Measurements from ENCODE around the gene MTARC2. TPM values are rescaled to one million over a fixed set of nuclear protein-coding genes. Genes with fewer than 3 reads are reported as not detected.

Gene MTARC2
- total and polyA plus RNA-seq, 3 experiments from 2014 or later: not detected

GRCh38 chr1:220783453-220783852 is 35.3 kb downstream of the MTARC2 start:
- Mint-ChIP-seq H3K36me3 (no peaks in the 10 kb centered on the region), H3K27ac (no peak overlapping the region), H3K9me3 (no peaks in the 10 kb centered on the region), H3K27me3 (peaks cover 19 to 40% of the 10 kb centered on the region in 2 donors), H3K4me3 (no peak overlapping the region), H3K4me1 (no peaks in the 10 kb centered on the region)
- no peak overlapping the region for H3K27ac ChIP-seq (ENCODE audit: low read depth, low read length)
- ChIA-PET POLR2A (no interaction called here), CTCF (no interaction called here)
- H3K36me3 ChIP-seq (ENCODE audit: insufficient read depth, low read length): no peaks in the 10 kb centered on the region
- DNase-seq: no peak
- H3K9me3 ChIP-seq (ENCODE audit: low read length): no peaks in the 10 kb centered on the region
- no peak overlapping the region for H3K4me3 ChIP-seq (ENCODE audit: low read length)
- H3K4me1 ChIP-seq (ENCODE audit: insufficient read depth, low read length): no peaks in the 10 kb centered on the region
- no peaks in the 10 kb centered on the region for H3K27me3 ChIP-seq (ENCODE audit: insufficient read depth, low read length, poor library complexity, severe bottlenecking)

- Mint-ChIP-seq H3K36me3 (no peaks in the 10 kb centered on the region), H3K27me3 (peaks cover 21 to 47% of the 10 kb centered on the region in 2 donors), H3K4me3 (no peak overlapping the region), H3K4me1 (no peaks in the 10 kb centered on the region), H3K9me3 (peaks cover 0 to 4% (median 0%) of the 10 kb centered on the region in 5 donors), H3K27ac (no peak overlapping the region)
- H3K4me3 ChIP-seq (ENCODE audit: low read length): no peak overlapping the region
- no peak overlapping the region for H3K27ac ChIP-seq (ENCODE audit: low read depth, low read length)
- no peaks in the 10 kb centered on the region for H3K9me3 ChIP-seq (ENCODE audit: low read length)
- DNase-seq: no peak
- H3K27me3 ChIP-seq (ENCODE audit: insufficient read depth, low read length, poor library complexity, severe bottlenecking): no peaks in the 10 kb centered on the region
- no peaks in the 10 kb centered on the region for H3K4me1 ChIP-seq (ENCODE audit: insufficient read depth, low read length)
- ChIA-PET POLR2A (no interaction called here), CTCF (no interaction called here)
- no peaks in the 10 kb centered on the region for H3K36me3 ChIP-seq (ENCODE audit: insufficient read depth, low read length)
Observed at GRCh38 chr1:220784751-220785150, 36.6 kb downstream of the MTARC2 start.

- POLR2A ChIA-PET: no interaction called here
- no peaks in the 10 kb centered on the region for H3K9me3 ChIP-seq (ENCODE audit: low read length)
- peak overlapping the region in 1 of 7 donors; percentile 37 for H3K4me3 Mint-ChIP-seq
Observed at GRCh38 chr1:220785166-220786056, 37.3 kb downstream of the MTARC2 start.

GRCh38 chr1:220786057-220786336 is 37.9 kb downstream of the MTARC2 start:
- Mint-ChIP-seq H3K36me3 (no peaks in the 10 kb centered on the region), H3K27ac (no peak overlapping the region), H3K4me3 (no peak overlapping the region), H3K27me3 (peaks cover 21 to 53% of the 10 kb centered on the region in 2 donors), H3K9me3 (peaks cover 0 to 4% (median 0%) of the 10 kb centered on the region in 5 donors), H3K4me1 (no peaks in the 10 kb centered on the region)
- Histone ChIP-seq H3K4me1 (ENCODE audit: insufficient read depth, low read length) (no peaks in the 10 kb centered on the region), H3K4me3 (ENCODE audit: low read length) (no peak overlapping the region), H3K27me3 (ENCODE audit: insufficient read depth, low read length, poor library complexity, severe bottlenecking) (no peaks in the 10 kb centered on the region), H3K36me3 (ENCODE audit: insufficient read depth, low read length) (no peaks in the 10 kb centered on the region), H3K9me3 (ENCODE audit: low read length) (no peaks in the 10 kb centered on the region), H3K27ac (ENCODE audit: low read depth, low read length) (no peak overlapping the region)
- CTCF ChIA-PET: no interaction called here
- POLR2A ChIA-PET: no interaction called here
- no peak for DNase-seq

More at GRCh38 chr1:220785166-220786056, 37.3 kb downstream of the MTARC2 start:
- DNase-seq: no peak
- H3K9me3 Mint-ChIP-seq: peaks cover 0 to 4% (median 0%) of the 10 kb centered on the region in 5 donors
- H3K4me1 Mint-ChIP-seq: no peaks in the 10 kb centered on the region
- Histone ChIP-seq H3K27ac (ENCODE audit: low read depth, low read length) (no peak overlapping the region), H3K36me3 (ENCODE audit: insufficient read depth, low read length) (no peaks in the 10 kb centered on the region), H3K4me1 (ENCODE audit: insufficient read depth, low read length) (no peaks in the 10 kb centered on the region), H3K4me3 (ENCODE audit: low read length) (no peak overlapping the region), H3K27me3 (ENCODE audit: insufficient read depth, low read length, poor library complexity, severe bottlenecking) (no peaks in the 10 kb centered on the region)
- no peak overlapping the region for H3K27ac Mint-ChIP-seq
- H3K36me3 Mint-ChIP-seq: no peaks in the 10 kb centered on the region
- peaks cover 21 to 53% of the 10 kb centered on the region in 2 donors for H3K27me3 Mint-ChIP-seq
- CTCF ChIA-PET: no interaction called here

GRCh38 chr1:220786337-220787068 is 38.4 kb downstream of the MTARC2 start, which contains the start of gene MTARC1:
TSS of gene MTARC1 (plus strand) at chr1:220786913. CDS start at chr1:220786945, 32 bp downstream.
- POLR2A ChIA-PET: no interaction called here
- Histone ChIP-seq H3K4me1 (ENCODE audit: insufficient read depth, low read length) (no peaks in the 10 kb centered on the region), H3K27ac (ENCODE audit: low read depth, low read length) (no peak within 1 kb of the TSS), H3K9me3 (ENCODE audit: low read length) (no peaks in the 10 kb centered on the region), H3K27me3 (ENCODE audit: insufficient read depth, low read length, poor library complexity, severe bottlenecking) (no peaks in the 10 kb centered on the region), H3K36me3 (ENCODE audit: insufficient read depth, low read length) (no peaks in the 10 kb centered on the region), H3K4me3 (ENCODE audit: low read length) (no peak within 1 kb of the TSS)
- Mint-ChIP-seq H3K36me3 (no peaks in the 10 kb centered on the region), H3K27me3 (peaks cover 21 to 53% of the 10 kb centered on the region in 2 donors), H3K9me3 (peaks cover 0 to 4% (median 0%) of the 10 kb centered on the region in 5 donors), H3K4me3 (peak within 1 kb of the TSS in 1 of 7 donors; percentile 27), H3K4me1 (no peaks in the 10 kb centered on the region), H3K27ac (no peak within 1 kb of the TSS)
- CTCF ChIA-PET: no interaction called here
- no peak for DNase-seq

- Mint-ChIP-seq H3K27ac (no peak overlapping the region), H3K27me3 (peaks cover 21 to 53% of the 10 kb centered on the region in 2 donors), H3K36me3 (no peaks in the 10 kb centered on the region), H3K9me3 (peaks cover 0 to 4% (median 0%) of the 10 kb centered on the region in 5 donors), H3K4me1 (no peaks in the 10 kb centered on the region), H3K4me3 (peak overlapping the region in 1 of 7 donors; percentile 27)
- H3K36me3 ChIP-seq (ENCODE audit: insufficient read depth, low read length): no peaks in the 10 kb centered on the region
- no peak for DNase-seq
- H3K9me3 ChIP-seq (ENCODE audit: low read length): no peaks in the 10 kb centered on the region
- H3K4me3 ChIP-seq (ENCODE audit: low read length): no peak overlapping the region
- CTCF ChIA-PET: no interaction called here
- H3K27ac ChIP-seq (ENCODE audit: low read depth, low read length): no peak overlapping the region
- H3K4me1 ChIP-seq (ENCODE audit: insufficient read depth, low read length): no peaks in the 10 kb centered on the region
- no peaks in the 10 kb centered on the region for H3K27me3 ChIP-seq (ENCODE audit: insufficient read depth, low read length, poor library complexity, severe bottlenecking)
- POLR2A ChIA-PET: no interaction called here
Observed at GRCh38 chr1:220787069-220787619, 39.0 kb downstream of the MTARC2 start.

- POLR2A ChIA-PET: no interaction called here
- CTCF ChIA-PET: no interaction called here
Observed at GRCh38 chr1:220788900-220789299, 40.8 kb downstream of the MTARC2 start.

More at GRCh38 chr1:220788900-220789299, 40.8 kb downstream of the MTARC2 start:
- no peaks in the 10 kb centered on the region for H3K36me3 Mint-ChIP-seq
- no peak for DNase-seq
- no peak overlapping the region for H3K27ac Mint-ChIP-seq
- H3K27me3 Mint-ChIP-seq: peaks cover 17 to 48% of the 10 kb centered on the region in 2 donors
- H3K4me3 Mint-ChIP-seq: no peak overlapping the region
- Histone ChIP-seq H3K4me3 (ENCODE audit: low read length) (no peak overlapping the region), H3K9me3 (ENCODE audit: low read length) (no peaks in the 10 kb centered on the region), H3K27me3 (ENCODE audit: insufficient read depth, low read length, poor library complexity, severe bottlenecking) (no peaks in the 10 kb centered on the region), H3K36me3 (ENCODE audit: insufficient read depth, low read length) (no peaks in the 10 kb centered on the region), H3K27ac (ENCODE audit: low read depth, low read length) (no peak overlapping the region), H3K4me1 (ENCODE audit: insufficient read depth, low read length) (no peaks in the 10 kb centered on the region)
- H3K9me3 Mint-ChIP-seq: peaks cover 0 to 4% (median 0%) of the 10 kb centered on the region in 5 donors
- no peaks in the 10 kb centered on the region for H3K4me1 Mint-ChIP-seq
